HepG2 (cell line): ENCODE measurements around the gene HIPK2. TPM values are rescaled to one million over a fixed set of nuclear protein-coding genes. Genes with fewer than 3 reads are reported as not detected.

Experiments
- E2F1 ChIP-seq: sonication (generic); formaldehyde crosslinking; IDR thresholded peaks from 2 replicates; pipeline ENCODE4 v1.5.0; 2020; ENCODE audit warnings: missing genetic modification reagents
- E2F5 ChIP-seq: sonication (generic); formaldehyde crosslinking; conservative IDR thresholded peaks from 2 replicates; pipeline ENCODE4 v1.4.0; 2020; ENCODE audit warnings: missing genetic modification reagents
- ESRRA ChIP-seq: sonication (generic); formaldehyde crosslinking; IDR thresholded peaks from 2 replicates; pipeline ENCODE4 v1.5.1; 2020; ENCODE audit warnings: mild to moderate bottlenecking, low read depth, missing genetic modification reagents
- MAFK ChIP-seq, 2 experiments: IDR thresholded peaks in 1 of 2; conservative IDR thresholded peaks in 1 of 2; 2 replicates each; pipeline ENCODE4 v1.6.1; 2011; ENCODE audit warnings: improper control_type of control experiment in 2 of 2, low read length in 2 of 2
- MNT ChIP-seq: fragments of 450-650 bp; IDR thresholded peaks from 2 replicates; pipeline ENCODE4 v1.6.1; 2016
- PATZ1 ChIP-seq: sonication (generic); formaldehyde crosslinking; IDR thresholded peaks from 2 replicates; pipeline ENCODE4 v1.4.0; 2020; ENCODE audit warnings: missing genetic modification reagents
- SNAI1 ChIP-seq: sonication (generic); formaldehyde crosslinking; IDR thresholded peaks from 2 replicates; pipeline ENCODE4 v1.5.0; 2020; ENCODE audit warnings: mild to moderate bottlenecking, missing genetic modification reagents, borderline replicate concordance
- SNAPC2 ChIP-seq: sonication (generic); formaldehyde crosslinking; IDR thresholded peaks from 2 replicates; pipeline ENCODE4 v1.8.1; 2022; ENCODE audit warnings: mild to moderate bottlenecking, missing genetic modification reagents
- TOE1 ChIP-seq: sonication (generic); formaldehyde crosslinking; IDR thresholded peaks from 2 replicates; pipeline ENCODE4 v1.4.0; 2020; ENCODE audit warnings: mild to moderate bottlenecking, missing genetic modification reagents
- ZNF10 ChIP-seq: sonication (generic); formaldehyde crosslinking; IDR thresholded peaks from 2 replicates; pipeline ENCODE4 v1.4.0; 2020; ENCODE audit warnings: mild to moderate bottlenecking, low read depth, missing genetic modification reagents, borderline replicate concordance
- ZNF142 ChIP-seq: sonication (generic); formaldehyde crosslinking; IDR thresholded peaks from 2 replicates; pipeline ENCODE4 v1.4.0; 2020; ENCODE audit warnings: missing genetic modification reagents
- ZNF552 ChIP-seq: sonication (generic); formaldehyde crosslinking; IDR thresholded peaks from 2 replicates; pipeline ENCODE4 v1.9.0; 2022; ENCODE audit warnings: missing genetic modification reagents, mild to moderate bottlenecking, borderline replicate concordance
- ZNF556 ChIP-seq: sonication (generic); formaldehyde crosslinking; IDR thresholded peaks from 2 replicates; pipeline ENCODE4 v1.4.0; 2020; ENCODE audit warnings: mild to moderate bottlenecking, missing genetic modification reagents, borderline replicate concordance
- ZNF597 ChIP-seq: sonication (generic); formaldehyde crosslinking; IDR thresholded peaks from 2 replicates; pipeline ENCODE4 v1.5.0; 2020; ENCODE audit warnings: missing genetic modification reagents
- ZNF639 ChIP-seq: conservative IDR thresholded peaks from 2 replicates; pipeline ENCODE4 v1.6.1; 2018; ENCODE audit warnings: missing genetic modification reagents
- polyA plus RNA-seq, 8 experiments: library from polyadenylated mRNA; depleted of rRNA in 3 of 8; stranded (reverse) in 7 of 8; unstranded in 1 of 8; fragments of >200 nt; fragmentation: Illumina TruSeq in 4 of 8; extraction: Trizol in 4 of 8; gene quantifications; 2 replicates each; pipeline versions ENCODE4 v1.2.1 to v1.2.3, GENCODE V29; 2011 to 2016; ENCODE audit warnings: low read depth in 4 of 8, missing spikeins in 1 of 8, mixed read lengths in 1 of 8; ENCODE audit not compliant: insufficient read depth in 1 of 8
- total RNA-seq, 5 experiments: library from RNA; depleted of rRNA; stranded (reverse); fragments of >200 nt; fragmentation: Illumina TruSeq; extraction: Trizol; gene quantifications; 2 replicates each; pipeline ENCODE4 v1.2.3, GENCODE V29; 2016; ENCODE audit warnings: low read depth in 1 of 5

The HIPK2 gene
- total and polyA plus RNA-seq, 2 of the 13 experiments (the other 11 are each of a cell fraction or from before 2014, with no cell fraction given) = 14.4 to 20.2 TPM

GRCh38 chr7:139648941-139649425, 128.8 kb downstream of the HIPK2 start (continued):
- no peak for TF ChIP-seq ZNF142 (CRISPR knock-in tag)
- TF ChIP-seq ZNF10 (CRISPR knock-in tag) = no peak
- no peak for TF ChIP-seq MAFK (conservative IDR thresholded peaks at IDR 0.05 in 1 of 2, IDR thresholded peaks at IDR 0.05 in 1 of 2; ENCODE audit: low read length in 2 of 2)
- TF ChIP-seq SNAI1 (CRISPR knock-in tag) = no peak
- no peak for TF ChIP-seq TOE1 (CRISPR knock-in tag)
- no peak for TF ChIP-seq MNT
- no peak for TF ChIP-seq E2F1 (CRISPR knock-in tag)
- no peak for TF ChIP-seq ZNF597 (CRISPR knock-in tag)
- no peak for TF ChIP-seq ZNF556 (CRISPR knock-in tag)
- TF ChIP-seq PATZ1 (CRISPR knock-in tag) = peak; percentile 67
- no peak for TF ChIP-seq ZNF639 (CRISPR knock-in tag)
- TF ChIP-seq SNAPC2 (CRISPR knock-in tag) = no peak
- TF ChIP-seq ESRRA (CRISPR knock-in tag) = no peak
- no peak for TF ChIP-seq E2F5 (CRISPR knock-in tag)
- no peak for TF ChIP-seq ZNF552
